Fibroblast of peridontal ligament (primary cell): Measurements from ENCODE around the gene RCAN1.

Source experiments
- DNase-seq: peaks from one replicate; pipeline ENCODE4 v3.0.0-alpha.2; 2010; ENCODE audit errors: extremely low read depth

RCAN1 gene

DNA sequence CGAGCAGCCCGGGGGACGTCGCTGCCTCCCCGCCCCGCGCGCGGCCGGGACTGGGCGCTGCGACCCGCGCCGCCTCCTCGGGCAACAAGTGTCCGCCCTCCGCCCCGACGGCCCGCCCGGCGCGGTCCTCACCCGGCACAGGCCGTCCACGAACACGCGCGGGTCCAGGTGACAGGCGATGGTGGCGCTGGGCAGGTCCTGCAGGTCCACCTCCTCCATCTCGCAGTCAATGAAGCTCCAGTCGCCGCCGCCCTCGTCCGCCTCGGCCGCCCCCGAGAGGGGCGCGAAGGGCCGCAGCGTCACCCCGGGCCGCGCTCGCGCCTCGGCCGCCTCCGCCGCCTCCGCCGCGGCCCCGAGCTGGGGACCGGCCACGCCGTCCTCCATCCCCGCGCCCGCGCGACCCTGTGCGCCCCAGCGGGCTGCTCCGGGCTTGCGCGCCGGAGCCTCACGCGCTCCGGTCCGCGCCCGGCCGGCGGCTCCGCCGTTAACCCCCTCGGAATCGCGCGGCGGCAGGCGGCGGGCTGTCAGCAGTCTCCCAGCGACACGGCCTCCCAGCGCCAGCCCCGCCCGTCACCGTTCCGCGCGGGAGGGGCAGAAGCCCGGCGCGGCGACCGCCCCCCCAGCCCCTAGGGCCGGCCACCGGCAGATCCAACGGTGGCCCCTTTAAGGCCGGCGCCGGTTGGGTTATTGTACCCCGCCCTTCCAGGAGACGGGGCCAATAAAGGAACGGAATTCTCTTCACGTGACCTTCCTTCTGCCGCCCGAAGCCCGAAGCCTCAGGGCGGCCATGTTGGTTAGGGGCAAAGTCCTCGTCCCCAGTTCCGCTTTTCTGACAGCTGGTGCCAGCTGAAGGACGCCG, at the start of gene RCAN1:
Gene RCAN1 (minus strand): TSS at position 486 of the 859 bp plus-strand sequence. CDS start 102 bp downstream, at position 384.
- peak; percentile 89 for DNase-seq

GRCh38 chr21:34661848-34662247, 46.9 kb upstream of the RCAN1 start:
- no peak for DNase-seq

- no peak for DNase-seq
Observed at GRCh38 chr21:34653522-34653921, 38.6 kb upstream of the RCAN1 start.

DNA sequence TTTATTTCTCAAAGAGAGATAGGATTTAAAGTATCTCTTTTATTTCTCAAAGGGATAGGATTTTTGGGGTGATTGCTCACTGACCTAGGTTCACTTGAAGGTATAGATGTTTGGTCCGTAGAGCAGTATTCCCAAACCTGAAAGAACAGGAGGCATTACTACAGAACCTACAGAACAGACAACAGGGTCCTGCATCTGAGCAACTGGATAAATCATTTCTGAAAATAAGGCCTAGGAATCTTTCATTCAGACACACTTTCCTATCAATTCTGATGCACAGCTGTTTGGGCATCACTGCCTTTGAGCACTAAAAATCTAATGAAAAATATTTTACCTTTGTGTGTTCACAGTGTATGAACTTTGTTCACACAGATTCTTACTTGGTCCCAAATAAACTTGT, 36.7 kb upstream of the RCAN1 start:
- no peak for DNase-seq

GRCh38 chr21:34650861-34651431, 36.0 kb upstream of the RCAN1 start:
- no peak for DNase-seq

DNA sequence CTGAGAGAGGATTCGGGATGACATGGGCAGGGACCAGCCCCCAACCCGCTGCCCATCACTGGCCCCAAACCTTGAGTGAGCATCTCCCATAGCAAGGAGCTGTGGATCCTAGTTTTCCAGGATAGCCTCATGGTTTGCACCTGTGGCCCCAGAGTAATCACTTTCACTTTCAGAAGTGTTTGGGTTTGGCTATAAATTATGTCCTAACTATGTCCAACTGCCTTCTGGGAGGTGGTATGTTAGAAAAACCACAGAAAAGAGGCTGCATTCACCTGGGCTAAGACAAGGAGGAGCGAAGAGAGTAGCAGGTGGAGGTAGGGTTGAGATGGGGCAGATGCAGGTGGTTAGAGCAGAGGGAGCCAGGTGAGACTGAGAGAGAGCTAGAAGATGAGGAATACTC, 34.5 kb upstream of the RCAN1 start:
- DNase-seq: no peak

DNA sequence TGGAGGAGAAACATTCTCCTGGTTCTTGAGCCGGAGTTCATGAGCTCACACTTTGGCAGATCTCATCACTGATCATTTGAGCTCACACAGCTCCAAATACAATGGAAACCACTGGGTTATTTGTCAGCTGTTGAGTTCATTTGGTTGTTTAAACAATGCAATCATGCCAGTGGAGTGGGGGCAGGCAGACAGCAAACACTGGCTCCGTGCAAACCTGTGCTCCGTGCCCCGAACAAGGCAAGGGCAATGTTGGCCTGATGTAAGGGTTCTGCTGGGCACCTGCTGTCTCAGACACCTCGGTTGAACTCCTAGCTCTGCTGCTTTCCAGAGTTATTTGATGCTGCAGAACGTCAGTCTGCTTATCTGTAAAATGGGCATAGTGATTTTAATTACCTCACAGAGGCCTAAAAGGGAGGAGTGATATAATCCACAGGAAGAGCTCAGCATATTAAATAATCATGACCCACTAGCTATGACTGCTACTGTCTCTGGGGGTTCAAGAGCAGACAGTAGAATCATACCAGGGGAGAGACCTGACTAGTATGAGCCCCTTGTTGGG, 33.9 kb upstream of the RCAN1 start:
- no peak for DNase-seq

- no peak for DNase-seq
Observed at GRCh38 chr21:34647555-34647954, 32.6 kb upstream of the RCAN1 start.

GRCh38 chr21:34644825-34645224, 29.9 kb upstream of the RCAN1 start:
- no peak for DNase-seq

DNA sequence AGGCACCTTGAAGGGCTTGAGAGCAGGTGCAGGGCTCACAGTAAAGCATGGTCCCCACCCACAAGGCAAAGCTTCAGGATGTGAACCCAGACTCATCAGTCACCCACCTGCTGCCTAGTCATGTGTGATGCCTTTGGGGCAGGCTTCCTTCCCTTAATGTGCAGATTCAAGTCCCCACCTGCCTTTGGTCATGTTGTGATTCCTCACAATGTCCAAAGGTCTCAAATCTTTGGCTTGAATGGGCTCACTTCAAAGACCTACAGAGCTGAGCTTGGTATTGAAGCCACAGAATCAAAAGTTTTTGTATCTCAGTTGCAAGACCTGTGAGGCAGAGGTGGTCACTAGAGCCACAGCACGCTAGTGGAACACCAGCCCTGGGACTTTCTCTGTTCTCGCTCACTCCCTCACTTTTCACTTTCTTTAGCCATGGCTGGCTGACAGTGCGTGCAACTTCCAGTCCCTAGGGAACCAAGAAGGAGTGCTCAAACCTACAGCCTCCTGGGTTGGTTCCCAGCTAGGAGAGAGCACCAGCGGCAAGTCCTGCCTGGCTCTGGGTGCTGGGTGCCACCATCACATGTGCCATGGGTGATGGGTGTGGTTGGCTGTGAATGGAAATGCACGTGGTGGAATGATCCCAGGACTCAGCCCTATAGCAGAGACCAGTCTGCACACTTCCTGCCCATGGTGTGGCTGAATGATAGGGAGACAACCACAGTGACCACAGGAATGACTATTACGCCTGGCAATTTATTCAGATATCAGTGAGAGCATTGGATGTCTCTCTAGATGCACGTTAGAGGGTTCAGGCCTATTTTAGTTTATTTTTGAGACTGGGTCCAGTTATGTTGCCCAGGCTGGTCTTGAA, 27.5 kb upstream of the RCAN1 start:
- no peak for DNase-seq

GRCh38 chr21:34640858-34641257, 25.9 kb upstream of the RCAN1 start:
- peak; percentile 82 for DNase-seq

DNA sequence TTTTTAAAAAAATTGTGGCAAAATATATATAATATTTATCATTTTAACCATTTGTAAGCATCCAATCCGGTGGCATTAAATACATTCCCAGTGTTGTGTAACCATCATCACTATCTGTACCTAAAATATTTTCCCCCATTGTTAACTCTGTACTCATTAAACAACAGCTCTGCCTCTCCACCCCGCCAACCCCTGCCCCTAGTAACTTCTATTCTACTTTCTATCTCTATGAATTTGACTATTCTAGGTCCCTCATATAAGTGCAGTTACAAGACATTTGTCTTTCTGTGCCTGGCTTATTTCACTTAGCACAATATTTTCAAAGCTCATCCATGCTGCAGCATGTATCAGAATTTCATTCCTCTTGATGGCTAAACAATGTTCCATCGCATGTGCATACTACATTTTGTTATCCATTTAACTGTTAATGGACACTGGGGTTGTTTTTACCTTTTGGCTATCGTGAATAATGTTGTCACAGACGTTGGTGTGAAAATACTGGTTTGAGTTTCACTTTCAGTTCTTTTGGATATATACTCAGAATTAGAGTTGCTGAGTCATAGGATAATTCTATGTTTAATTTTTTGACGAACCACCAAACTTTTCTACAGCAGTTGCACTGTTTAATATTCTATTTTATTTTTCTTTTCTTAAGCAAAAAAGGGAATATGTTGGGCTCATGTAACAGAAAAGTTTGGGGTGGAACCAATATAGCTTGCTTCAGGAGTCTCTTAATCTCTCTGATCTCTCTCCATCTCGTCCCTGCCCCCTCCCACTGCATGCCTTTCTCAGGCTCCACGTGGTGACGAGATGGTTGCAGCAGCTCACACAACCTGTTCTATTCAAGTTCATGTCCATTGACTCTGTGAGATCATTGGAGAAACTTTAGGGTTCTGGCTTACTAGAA, 25.2 kb upstream of the RCAN1 start:
- peak; percentile 36 for DNase-seq

- DNase-seq: no peak
Observed at GRCh38 chr21:34639250-34639649, 24.3 kb upstream of the RCAN1 start.

GRCh38 chr21:34636961-34637360, 22.0 kb upstream of the RCAN1 start:
- DNase-seq: no peak

DNA sequence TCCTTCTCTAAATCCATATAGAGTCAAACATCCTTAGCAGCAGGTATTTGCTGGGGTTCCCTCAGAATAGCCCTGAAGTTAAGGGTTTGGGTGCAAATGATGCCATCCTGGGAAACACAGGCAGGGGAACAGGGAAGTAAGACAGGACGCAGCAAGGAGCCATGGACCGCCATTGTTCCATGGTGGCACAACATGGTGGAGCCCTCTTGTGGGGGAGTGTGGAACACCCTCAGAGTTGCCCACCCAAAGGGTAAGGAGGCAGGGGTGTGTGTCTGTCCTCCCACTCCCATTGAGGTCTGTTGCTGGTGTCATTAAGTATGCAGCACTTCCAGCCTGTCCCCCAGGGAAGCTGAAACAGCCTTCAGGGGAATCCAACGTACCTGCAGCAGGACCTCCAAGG, 20.4 kb upstream of the RCAN1 start:
- DNase-seq: no peak

GRCh38 chr21:34632498-34632897, 17.6 kb upstream of the RCAN1 start:
- DNase-seq: no peak

DNA sequence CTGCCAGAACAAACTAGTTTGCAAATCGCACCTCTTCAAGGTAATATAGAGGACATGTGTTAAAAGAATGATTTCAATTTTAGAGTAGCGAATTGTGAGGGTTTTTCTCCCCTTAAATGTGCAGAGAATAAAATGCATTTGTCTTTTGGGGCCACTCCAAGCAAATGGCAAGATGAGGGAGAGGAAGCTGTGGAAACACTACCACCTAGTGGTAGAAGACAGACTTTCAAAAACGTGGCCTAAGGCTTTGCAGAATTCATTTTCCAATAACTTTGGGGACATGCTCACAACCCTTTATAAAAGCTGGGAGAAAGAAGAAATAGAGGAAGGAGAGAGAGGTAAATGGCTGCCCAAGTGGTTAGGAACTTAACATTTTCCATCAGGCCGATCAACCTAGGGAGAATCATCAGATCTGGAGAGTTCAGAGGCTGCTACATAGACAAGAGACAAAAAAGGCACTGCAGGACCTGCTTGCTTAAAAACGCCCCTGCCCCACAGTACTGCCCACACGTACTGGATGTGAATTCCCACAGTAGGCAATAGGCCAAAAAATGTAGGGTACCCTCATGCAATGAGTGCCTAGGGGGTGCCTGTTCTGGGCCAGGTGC, 15.7 kb upstream of the RCAN1 start:
- peak; percentile 75 for DNase-seq

DNA sequence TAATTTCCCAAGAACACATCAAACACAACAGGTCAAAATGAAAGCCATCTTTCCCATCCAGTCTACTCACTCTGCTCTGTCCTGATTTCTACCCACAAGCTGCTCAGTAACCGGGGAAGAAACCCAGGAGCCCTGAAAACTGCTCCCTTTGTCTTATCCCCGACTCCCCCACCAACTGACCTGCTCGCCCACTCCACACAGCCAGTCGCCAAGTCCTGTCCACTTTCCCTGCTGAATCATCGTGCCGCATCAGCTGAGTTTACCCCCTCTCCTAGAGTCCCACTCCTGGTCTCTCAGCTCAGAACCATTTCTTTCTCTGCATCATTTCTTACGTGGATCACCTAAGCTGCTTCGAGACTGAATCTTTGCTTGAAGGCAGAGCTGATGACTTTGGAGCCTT, 11.2 kb upstream of the RCAN1 start:
- DNase-seq: no peak

- no peak for DNase-seq
Observed at GRCh38 chr21:34625030-34625593, 10.2 kb upstream of the RCAN1 start.

DNA sequence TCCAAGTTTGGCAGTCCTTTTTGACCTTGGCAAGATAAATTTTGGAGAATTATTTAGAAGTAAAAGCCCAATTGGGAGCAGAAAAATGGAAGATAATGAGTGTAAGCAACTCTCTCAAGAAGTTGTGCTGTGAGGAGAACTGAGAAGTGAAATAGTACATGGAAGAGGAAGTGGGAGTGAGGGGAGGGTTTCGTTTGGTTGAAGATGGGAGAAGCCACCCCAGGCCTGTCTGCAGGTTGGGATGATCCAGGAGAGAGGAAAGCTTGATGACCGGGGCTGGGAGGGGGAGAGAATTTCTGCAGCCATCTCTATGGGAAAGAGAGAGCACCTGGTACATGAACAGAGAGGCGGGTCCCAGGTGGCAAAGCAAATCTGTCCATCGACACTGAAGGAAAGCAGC, 8.6 kb upstream of the RCAN1 start:
- no peak for DNase-seq
